Bone marrow (tissue), 2 donors: Measurements from ENCODE around the gene MELTF.

Source experiments
- DNase-seq, 2 donors: peaks; one replicate each; lab custom pipeline; 2025; lab: John Stamatoyannopoulos, UW

MELTF gene

DNA sequence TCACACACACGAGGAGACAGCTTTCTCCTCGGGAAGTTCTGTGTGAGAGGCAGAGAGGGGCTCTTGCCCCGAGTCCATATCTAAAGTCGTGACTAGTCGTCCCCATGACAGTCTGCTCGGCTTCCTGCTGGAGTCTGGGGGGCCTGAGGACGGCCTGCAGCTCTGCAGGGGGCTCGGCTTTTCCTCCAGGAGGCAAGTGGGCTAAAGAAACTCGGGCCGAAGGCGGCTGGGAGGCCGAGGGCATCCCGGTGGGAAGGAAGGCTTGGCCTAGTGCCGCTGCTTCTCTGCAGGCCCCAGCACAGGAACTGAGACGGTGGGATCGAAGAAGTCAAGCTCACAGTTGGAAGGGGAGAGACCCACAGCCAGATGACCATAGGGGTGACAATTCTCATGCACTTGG is 35.6 kb downstream of the MELTF start:
- DNase-seq: no peak

DNA sequence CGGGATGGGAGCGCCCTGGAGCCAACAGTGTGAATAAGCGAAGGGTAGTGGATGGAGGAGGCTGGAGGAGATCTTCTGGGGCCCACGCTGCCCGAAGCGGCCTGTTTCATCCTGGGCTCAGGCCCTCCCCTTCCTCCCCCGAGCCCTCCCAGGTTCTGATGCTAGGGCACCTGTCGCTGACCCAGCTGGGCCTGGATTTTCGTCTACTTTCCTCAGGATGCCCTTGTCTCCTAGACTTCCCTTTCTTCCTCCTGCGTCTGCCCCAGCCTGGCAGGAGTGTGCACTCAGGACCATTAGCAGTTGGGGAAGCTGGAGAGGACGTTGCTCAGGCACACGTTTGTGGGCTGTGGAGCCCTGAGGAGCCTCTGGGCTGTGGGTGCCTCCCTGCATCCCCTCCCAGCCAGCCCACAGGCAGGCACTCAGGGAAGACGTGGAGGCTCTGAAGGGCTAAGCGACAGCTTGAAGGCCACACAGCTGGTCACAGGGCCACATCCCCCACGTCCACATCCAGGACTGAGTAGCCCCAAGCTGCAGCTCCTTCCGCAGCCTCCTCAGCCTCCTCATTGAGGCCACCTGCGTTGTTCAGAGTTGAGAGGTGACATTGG is 37.1 kb downstream of the MELTF start:
- DNase-seq: no peak

DNA sequence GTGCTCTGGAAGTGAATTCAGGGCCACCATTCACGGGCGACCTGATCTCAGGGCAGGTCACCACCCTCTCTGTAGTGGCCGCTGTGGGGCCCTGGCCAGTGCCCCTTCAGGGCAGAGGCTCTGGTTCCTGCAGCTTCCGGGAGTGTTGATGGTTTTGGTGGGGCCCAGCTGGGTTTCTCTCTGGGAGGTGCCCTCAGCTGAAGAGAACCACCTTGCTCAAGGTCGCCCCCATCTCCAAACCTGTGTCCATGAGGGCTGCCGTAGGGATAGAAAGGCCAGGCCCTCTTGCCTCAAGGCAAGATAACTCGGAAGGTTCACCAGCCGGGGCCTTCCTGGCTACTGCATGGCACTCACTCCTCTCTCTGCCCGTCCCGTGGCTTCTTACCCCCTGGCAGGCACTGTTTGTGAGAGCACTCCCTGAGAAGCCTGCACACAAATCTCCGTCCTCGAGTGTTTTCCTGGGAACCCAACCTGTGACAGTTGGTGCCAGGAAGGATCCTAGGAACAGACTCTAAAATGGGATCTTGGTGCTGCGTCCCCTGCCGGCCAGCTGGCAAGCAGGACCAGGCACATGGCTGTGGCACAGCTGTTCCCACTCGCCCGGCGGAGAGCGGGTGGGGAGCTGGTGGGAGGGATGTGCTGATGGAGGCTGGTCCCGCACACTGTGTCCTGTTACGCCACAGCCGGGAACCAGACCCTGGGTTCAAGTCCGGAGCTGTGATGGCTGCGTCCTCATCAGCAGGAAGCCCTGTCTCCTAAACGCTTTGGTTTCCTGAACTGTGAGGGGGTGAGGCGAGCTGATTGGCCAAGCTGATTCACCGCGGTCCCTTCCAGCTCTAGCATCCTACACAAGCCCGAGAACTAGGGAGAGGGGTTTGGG is 37.8 kb downstream of the MELTF start:
- no peak for DNase-seq

DNA sequence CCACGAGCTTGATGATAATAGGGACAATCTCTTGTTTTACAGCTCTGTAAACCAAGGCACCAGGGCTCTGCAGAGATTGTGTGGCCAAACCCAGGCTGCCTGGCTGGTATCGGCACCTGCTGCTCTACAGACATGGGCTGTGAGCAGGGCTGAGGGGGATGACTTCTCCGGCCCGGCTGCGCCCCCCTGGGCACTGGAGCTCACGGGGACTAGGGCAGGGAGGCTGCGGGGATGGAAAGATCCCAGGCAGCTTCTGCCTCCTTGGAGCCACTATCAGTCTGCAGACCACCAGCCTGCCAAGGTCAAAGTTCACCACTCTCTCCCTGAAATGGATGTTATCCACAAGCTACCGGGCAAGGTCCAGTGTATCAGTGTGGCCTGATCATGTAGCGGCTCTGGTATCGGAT is 39.0 kb downstream of the MELTF start:
- DNase-seq: no peak

DNA sequence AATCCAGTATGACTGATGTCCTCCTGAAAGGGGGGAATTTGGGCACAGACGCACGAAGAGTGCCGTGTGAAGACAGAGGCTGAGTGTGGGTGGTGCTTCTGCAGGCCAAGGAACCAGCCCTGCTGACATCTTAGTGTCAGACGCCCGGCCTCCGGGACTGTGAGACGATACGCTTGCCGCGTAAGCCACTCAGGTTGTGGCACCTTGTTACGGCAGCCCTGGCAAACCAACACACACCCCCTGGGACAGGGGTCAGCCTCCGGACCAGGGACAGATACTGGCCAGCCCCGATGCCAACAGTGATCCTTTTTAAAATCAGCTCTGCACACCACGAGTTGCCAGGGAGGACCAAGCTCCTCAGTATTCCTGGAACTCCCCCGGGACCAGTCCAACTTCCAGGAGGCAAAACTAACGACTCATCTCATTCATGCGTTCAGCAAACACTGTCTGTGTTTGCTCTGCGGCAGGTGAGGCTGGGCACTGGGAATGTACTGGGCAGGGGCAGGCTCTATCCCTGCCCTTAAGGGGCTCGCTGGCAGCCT is 39.8 kb downstream of the MELTF start:
- no peak for DNase-seq

DNA sequence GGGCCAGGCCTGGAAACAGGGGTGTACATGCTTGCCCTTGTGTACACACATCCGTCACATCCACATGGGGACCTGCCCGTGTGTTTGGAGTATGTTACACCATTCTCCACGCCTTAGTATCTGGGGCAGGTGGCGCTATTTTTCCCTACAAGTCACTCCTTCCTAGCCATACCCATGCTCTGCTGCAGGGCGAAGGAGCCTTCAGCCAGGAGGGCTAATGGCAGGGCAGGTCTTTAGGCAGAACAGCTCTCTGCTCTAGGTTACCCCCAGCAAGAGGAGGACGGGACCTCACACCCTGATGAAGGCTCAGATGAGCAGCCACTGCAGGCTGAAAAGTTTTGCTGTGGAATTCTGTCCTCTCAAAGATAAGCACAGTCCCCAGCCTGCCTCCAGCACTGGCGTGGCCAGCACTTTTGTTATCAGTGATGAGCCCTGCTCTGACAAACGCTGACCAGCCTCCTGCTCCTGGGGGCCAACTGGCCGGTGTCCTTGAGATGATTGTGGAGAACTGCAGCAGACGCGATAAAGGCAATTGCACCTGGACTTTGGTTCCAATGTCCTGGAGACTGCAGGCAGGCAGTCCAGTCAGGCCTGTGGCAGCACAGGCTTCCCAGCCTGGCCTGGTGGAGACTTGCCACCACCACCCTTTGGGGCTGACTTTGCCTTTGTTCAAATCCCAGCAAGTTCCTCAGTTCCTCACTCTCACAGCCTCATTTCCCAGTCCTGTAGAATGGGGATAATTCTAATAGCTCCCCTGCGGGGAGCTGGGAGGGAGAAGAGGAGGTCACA is 41.2 kb downstream of the MELTF start:
- no peak for DNase-seq

DNA sequence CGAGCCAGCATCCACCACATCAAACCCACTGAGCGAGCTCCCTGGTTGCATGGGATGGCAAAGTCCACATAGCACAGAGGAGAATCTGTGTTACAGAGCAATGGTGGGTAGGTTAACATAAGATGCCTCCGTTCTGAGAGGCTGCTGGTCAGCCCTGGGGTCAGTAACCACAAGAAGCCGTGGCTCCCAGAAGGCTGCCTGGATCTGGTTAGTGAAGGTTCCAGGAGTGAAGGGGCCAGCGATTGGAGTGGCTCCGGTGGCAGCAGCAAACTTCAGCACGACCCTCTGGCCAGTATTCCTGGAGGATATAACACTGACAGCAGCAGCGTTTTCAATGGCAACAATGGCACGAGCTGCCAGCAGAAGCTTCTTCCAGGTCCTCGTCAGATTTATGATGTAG is 42.6 kb downstream of the MELTF start:
- DNase-seq: no peak

DNA sequence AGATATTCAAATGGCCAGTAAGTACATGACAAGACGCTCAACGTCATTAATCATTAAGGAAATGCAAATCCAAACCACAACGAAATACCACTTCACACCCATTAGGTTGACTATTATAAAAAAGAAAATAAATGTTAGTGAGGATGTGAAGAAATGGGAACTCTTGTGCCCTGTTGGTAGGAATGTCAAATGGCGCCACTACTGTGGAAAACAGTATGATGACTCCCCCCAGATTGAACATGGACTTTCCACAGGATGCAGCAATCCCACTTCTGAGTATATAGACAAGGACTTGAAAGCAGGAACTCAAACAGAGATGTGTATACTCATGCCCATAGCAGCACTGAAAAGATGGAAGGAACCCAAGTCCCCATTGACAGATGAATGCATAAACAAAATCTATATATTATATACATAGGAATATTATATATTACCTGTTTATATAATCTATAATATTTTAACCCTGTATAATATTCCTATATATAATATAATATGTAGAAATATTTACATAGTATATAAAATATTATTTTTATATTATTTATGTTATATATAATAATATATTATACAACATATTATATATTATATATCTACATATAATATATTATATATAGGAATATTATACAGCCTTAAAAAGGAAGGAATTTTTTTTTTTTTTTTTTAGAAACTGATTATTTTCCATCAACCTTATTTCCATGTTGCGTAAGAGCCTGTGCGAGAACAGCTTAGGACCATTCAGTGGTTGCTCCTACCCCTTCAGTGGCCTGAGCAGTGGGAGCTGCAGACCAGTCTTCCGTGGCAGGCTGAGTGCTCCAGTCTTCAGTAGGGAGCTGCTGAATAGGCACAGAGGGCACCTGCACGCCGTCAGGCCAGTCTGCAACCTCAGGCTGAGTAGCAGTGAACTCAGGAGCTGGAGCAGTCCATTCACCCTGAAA is 43.4 kb downstream of the MELTF start:
- no peak for DNase-seq

DNA sequence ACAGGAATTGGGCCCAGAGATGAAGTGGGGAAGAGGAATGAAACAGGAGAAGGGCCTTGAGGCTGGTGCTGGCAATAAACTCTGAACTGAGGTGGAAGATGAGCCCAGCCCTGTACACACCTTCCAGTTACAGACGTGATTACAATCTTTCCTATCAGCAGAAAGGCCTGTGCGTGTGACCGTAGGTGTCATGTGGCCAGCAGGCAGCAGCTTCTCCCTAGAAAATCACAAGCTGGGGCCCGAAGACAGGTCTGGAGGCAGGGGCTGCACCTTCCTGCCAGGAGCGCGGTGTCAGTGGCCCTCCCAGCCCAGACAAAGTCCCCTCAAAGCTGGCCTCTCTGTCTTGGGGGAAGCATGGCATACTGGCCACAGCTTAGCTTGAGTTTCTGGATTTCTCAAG is 44.3 kb downstream of the MELTF start:
- DNase-seq: no peak

DNA sequence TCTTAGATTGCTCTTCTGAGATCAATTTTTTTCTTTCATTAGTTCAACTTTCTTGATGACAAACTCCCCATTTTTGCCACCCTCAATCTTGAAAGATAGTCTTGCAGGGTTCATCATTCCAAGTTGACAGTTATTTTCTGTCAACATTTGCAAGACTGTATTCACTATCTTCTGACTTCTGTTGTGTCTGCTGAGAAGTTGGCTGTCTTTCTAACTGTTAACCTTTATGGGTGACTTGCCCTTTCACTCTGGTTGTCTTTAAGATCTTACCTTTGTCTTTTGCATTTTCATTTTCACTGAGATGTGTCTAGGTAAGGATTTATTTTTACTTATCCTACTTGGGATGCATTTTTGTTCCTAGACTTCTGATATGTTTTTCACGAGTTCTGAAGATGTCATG is 46.4 kb downstream of the MELTF start:
- DNase-seq: no peak

DNA sequence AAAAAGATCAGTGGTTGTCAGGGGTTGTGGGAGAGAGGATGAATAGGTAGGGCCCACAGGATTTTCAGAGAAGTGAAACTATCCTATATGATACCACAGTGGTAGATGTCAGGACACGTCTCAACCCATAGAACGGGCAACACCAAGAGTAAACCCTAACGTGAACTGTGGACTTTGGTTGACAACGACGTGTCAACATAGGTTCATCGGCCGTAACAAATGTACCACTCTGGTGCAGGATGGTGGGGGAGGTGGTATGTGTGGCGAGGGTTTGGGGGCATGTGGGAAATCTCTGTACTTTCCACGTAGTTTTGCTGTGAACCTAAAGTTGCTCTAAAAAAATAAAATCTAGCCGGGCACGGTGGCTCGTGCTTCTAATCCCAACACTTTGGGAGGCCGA is 48.0 kb downstream of the MELTF start:
- DNase-seq: no peak

DNA sequence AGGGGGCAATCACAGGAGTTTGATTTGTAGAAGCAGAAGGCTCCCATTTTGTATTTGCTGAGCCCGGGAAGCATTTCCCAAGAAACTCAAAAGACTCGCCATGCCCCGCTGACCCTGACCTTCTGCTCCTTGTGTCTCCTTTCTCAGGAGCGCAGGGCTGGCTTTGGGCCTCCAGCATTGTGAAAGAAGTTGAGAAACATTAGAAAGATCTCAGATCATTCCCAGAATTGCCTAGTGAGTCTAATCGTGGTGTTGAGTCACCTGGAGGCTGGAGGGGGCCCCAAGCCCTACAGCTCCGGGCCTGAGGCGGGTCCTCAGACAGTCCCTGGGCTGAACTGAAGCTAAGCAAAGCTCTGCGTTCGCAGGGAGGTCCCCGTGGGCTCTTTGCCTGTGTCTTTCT is 50.1 kb downstream of the MELTF start:
- DNase-seq: no peak

DNA sequence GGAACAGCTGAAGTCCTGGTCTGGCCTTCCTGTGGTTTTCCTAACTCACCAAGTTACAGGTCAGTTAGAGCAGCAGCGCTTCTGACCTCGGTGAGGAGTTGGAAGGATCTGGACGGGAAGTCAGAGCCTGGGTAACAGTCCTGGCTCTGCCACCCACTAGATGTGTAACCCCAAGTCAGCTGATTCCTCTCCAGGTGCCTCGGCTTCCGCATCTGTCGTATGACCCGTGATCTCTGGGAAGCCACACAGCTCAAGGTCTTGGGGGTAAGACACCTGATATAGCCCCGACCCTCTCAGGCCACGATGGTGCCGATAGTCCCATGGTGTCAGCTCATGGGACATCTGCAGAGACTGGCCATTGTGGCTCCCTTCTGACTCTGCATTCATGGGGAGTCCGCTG is 52.7 kb downstream of the MELTF start:
- no peak for DNase-seq

DNA sequence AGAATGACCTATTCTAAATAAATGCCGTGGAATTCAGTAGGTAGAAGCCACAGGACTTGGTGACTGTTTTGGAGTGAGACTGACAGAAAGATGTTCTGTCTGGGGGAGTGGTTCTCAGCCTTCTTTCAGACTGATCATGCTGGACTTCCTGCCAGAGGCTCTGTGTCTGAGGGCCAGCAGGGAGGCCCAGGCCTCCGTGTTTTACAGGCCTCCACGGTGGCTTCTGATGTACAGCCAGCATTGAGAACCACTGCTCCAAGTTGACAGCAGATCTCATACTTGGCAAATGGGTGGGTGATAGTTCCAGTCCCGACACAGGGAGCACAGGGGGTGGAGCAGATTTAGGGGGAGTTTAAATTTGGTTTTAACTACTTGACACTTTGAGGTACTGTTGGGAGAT is 54.3 kb downstream of the MELTF start:
- DNase-seq: no peak

DNA sequence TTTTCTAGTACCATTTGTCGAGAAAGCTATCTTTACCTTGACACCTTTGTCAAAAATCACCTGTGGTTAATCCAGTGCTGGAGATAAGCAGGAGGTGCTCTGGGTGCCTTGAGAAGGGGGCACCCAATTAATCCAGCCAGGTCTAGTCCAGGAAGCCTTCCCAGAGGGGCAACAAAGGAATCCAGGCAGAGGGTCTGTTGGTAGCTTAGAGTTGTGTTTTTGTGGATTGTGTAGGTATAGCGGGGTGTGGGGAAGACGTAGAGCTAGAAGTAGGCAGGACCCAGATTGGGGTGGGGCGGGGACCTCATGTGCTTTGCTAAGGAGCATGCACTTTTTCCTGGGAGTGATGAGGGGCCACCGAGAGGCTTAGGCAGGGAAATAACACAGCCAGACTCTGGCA is 55.0 kb downstream of the MELTF start:
- DNase-seq: no peak

DNA sequence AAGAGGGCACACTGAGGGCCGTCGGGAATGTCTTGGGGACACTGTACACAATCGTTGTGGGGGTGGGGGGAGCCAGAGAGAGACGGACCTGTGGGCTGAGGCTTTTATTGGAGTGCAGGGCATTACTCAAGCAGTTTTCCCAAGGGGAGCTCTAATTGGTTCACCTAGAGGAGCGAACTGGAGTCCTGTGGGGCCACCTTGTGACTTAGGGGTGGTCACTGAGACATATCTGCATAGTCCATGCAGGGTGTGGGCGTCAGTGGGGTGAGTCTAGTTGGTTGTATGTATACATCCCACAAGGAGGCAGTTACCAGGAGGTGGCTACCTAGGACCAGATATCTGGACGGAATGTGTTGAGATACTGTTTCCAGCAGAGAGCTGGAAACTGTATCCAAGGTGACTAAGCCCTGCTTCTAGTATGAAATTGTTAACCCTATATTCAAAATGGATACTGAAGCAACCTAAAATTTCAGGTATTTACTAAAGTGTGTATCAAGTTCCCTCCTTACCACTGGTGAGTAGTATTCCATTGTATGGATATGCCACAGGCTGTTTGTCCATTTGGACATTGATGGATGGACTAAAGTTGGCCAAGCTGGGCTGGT is 58.4 kb downstream of the MELTF start:
- DNase-seq: no peak

DNA sequence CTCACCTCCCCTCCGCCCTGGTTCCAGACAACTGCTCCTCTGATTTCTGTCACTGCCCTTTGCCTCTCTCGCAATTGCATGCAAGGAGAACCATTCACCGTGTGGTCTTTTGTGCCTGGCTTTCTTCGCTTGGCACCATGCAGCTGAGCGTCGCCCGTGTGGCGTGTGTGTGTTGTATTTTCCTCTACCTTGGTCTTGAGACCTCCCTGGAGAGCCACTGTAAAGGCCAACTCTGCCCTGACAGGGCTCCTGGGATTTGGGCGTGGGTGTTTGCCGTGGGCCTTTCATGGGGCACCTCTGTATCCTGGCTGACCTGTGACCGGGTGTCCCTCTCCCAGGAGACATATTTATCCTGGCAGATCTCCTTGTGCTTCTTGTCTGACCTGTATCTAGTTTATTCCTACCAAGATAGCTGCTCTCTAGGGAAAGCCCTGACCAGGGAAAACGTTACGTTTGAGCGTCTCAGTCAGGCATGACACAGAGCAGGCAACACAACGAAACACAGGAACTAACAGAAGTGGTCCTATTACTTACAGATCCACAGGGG is 59.0 kb downstream of the MELTF start:
- DNase-seq: no peak

DNA sequence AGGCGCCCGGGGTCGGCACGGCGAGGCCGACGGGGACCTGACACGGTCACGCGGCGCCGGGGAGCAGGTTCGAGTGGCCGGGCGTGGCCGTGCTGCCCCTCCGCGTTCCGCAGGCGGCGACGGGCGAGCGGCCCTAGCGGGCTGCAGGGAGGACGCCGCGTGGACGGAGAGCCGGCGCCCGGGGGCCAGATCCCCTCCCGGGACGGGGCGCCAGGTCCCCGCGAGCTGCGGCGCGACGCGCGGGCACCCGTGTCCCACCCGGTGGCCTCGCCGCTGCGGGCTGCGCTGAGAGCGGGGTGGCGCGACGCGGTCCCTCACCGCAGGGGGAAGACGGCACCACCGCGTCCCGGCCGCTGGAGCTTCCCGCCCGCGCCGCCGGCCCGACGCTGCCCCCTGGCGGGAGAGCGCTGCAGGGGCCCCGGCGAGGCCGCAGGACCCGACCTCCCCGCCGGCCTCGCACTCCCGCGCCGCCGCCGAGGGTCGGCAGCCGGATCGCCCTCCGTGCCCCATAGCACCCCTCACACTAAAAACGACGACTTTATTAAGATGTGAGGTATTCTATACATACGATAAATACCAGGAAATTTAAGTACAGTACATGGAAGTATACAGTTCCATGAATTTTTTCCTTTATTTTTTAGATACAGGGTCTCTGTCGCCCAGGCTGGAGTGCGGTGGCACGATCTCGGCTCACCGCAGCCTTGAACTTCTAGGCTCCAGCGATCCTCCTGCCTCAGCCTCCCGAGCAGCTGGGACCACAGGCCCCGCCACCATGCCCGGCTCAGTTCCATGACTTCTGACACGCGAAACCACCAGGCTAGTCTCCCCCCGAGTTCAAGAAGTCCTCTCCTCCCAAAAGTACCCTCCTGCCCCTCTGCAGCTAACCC is 59.7 kb downstream of the MELTF start:
- peak in 1 of 2 donors; percentile 42 for DNase-seq

DNA sequence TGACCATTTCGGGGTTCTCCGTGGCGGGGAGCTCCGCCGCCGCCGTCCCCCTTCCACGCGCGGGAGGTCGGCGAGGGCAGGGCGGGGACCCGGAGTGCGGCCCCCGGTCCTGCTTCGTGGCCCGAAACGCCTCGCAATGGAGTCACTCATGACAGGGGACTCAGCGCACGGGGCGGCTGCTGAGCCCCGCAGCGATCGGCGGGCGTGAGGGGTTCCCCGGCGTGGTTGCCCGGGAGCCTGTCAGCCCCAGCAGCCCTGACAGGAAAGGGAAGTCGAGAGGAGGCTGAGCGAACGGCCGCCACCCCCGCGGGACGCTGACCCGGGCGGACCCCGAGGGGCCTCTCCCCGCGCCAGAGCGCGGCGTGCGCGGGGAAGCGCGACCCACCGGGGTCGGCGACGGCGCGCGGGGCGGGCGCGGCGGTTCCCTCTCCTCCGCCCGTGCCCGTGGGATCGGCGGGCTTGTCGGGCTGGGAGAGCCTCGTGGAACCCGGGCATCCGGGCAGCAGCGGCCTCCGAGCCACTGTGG is 60.4 kb downstream of the MELTF start:
- peak in 1 of 2 donors; percentile 38 for DNase-seq
